Measurements from ENCODE around the gene BSG.
A peak's percentile ranks its signal among the peaks of the same experiment; 100 is the strongest.

BSG gene

GRCh38 chr19:632579-633067 is 60.2 kb downstream of the BSG start:
- DNase-seq (ENCODE audit: low read depth in 1 of 2, low spot score in 1 of 2): peak in 1 of 2 experiments; percentile 42
- TF ChIP-seq JUND (IDR thresholded peaks at IDR 0.05; ENCODE audit: low read depth): no peak
- in situ Hi-C loops (cut with HindIII; ENCODE audit: low pct_unique_long_range_greater_than_20kb, low sequenced_read_pairs): no loop called here

Measured in T47D (cell line).